ENCODE data around the gene HNRNPUL1.
"Not testable (repeated sequence)": the region's sequence is repeated elsewhere in the genome, so short reads cannot be mapped to it uniquely, and the experiment has no call there.

HNRNPUL1 gene

GRCh38 chr19:41327576-41328156, 63.5 kb downstream of the HNRNPUL1 start:
- no peak for DNase-seq

- no peak for DNase-seq
Measured at GRCh38 chr19:41328157-41328841, 64.1 kb downstream of the HNRNPUL1 start.

- no peak for DNase-seq
Measured at GRCh38 chr19:41328842-41329225, 64.7 kb downstream of the HNRNPUL1 start.

GRCh38 chr19:41330481-41330880, 66.3 kb downstream of the HNRNPUL1 start:
- no peak for DNase-seq

- no peak for DNase-seq
Measured at GRCh38 chr19:41330946-41331678, 66.9 kb downstream of the HNRNPUL1 start.

- no peak for DNase-seq
Measured at GRCh38 chr19:41332000-41332399, 67.8 kb downstream of the HNRNPUL1 start.

- no peak for DNase-seq
Measured at GRCh38 chr19:41332468-41332867, 68.3 kb downstream of the HNRNPUL1 start.

GRCh38 chr19:41334793-41335192, 70.6 kb downstream of the HNRNPUL1 start:
- DNase-seq = no peak

GRCh38 chr19:41335467-41335866, 71.3 kb downstream of the HNRNPUL1 start:
- no peak for DNase-seq

- peak; percentile 31 for DNase-seq
Measured at GRCh38 chr19:41339936-41340335, 75.8 kb downstream of the HNRNPUL1 start.

GRCh38 chr19:41341669-41342490, 77.7 kb downstream of the HNRNPUL1 start:
- no peak for DNase-seq

- no peak for DNase-seq
Measured at GRCh38 chr19:41344162-41344561, 80.0 kb downstream of the HNRNPUL1 start.

- not testable (repeated sequence) for DNase-seq
Measured at GRCh38 chr19:41346916-41347315, 82.7 kb downstream of the HNRNPUL1 start.

GRCh38 chr19:41350735-41351338, 86.7 kb downstream of the HNRNPUL1 start:
- DNase-seq = no peak

GRCh38 chr19:41351339-41352245, 87.4 kb downstream of the HNRNPUL1 start:
- peak; percentile 27 for DNase-seq

- no peak for DNase-seq
Measured at GRCh38 chr19:41352279-41352608, 88.1 kb downstream of the HNRNPUL1 start.

- DNase-seq = no peak
Measured at GRCh38 chr19:41352609-41353465, 88.7 kb downstream of the HNRNPUL1 start.

- peak; percentile 76 for DNase-seq
Measured at GRCh38 chr19:41353466-41354342, 89.5 kb downstream of the HNRNPUL1 start, which contains the start of gene TGFB1. Gene TGFB1, minus strand, starts transcription at chr19:41353922. Its CDS starts 878 bp downstream, at chr19:41353044.

- DNase-seq = no peak
Measured at GRCh38 chr19:41354343-41354953, 90.3 kb downstream of the HNRNPUL1 start.

Data from amniotic stem cell (primary cell).